Measurements from ENCODE around the gene ACSBG1.

ACSBG1 gene

GRCh38 chr15:78223396-78224022, 10.9 kb downstream of the ACSBG1 start:
- no peak for DNase-seq (ENCODE audit: low read depth in 1 of 2, low spot score in 1 of 2)

DNA sequence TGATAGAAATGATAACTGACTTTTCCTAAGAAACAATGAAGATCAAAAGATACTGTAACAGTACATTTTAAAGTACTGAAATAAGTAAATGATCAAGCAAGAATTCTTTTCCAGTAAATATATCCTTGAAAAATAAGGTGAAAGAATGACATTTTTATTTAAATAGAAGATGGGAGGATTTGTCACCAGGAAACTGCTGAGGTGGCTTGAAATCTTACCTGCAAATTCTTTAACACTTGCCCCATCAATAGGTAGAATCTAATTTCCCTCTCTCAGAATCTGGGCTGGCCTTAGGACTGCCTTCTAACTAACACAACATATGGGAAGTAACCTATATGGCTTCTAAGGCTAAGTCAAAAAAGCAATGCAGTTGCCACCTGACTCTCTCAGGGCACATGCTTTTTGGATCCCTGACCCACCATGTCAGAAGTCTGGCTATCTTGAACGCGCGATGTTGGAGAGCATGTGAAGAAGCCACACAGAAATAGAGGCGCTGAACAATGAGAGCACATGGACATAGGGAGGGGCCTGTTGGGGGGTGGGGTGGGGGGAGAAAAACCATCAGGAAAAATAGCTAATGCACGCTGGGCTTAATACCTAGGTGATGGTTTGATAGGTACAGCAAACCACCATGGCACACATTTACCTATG, 11.5 kb downstream of the ACSBG1 start:
- DNase-seq (ENCODE audit: low read depth in 1 of 2, low spot score in 1 of 2), result no peak

GRCh38 chr15:78220713-78221112, 13.7 kb downstream of the ACSBG1 start:
- no peak for DNase-seq (ENCODE audit: low read depth in 1 of 2, low spot score in 1 of 2)

- no peak for DNase-seq (ENCODE audit: low read depth in 1 of 2, low spot score in 1 of 2)
Measured at GRCh38 chr15:78216276-78217104, 17.9 kb downstream of the ACSBG1 start.

GRCh38 chr15:78213956-78214355, 20.4 kb downstream of the ACSBG1 start:
- no peak for DNase-seq (ENCODE audit: low read depth in 1 of 2, low spot score in 1 of 2)

- no peak for DNase-seq (ENCODE audit: low read depth in 1 of 2, low spot score in 1 of 2)
Measured at GRCh38 chr15:78213425-78213750, 21.0 kb downstream of the ACSBG1 start.

DNA sequence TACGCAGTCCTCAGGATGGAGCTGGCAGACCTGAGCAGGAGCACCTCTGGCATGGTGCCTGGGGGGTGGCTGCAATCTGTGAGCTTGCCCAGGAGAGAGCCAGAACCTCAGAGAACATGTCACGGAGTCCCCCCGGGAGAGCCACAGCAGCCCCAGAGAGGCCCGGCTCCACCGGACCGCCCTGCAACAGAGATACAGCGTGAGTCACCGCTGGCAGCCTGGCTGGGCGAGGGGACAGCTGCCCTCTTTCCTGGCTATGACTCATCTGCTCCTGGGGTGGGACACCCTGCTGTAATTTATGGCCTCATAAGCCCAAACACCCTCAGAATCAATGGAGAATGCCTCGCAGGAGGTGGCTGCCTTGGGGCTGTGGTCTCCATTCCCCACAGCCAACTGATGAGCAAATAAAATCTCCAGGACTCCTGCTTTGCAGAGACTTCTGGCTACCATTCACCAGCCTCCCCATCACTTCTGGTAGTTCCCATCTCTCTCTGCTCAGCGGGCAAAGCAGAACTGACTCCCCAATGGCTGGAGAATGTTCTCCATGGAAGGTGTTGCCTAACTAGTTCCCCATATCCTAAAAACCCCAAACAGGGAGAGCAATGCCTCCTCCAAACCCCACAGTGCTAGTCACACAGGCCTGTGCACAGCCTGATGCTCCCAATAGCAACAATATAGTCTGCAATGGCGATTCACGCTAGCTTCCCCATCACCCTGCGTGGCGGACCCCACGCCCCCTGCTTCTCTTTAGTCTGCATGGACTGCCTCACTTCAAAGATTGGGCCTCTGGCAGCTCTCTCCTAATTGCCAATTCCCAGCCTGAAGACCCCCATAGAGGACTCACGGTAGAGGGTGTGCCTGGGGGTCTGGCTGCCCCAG, 21.6 kb downstream of the ACSBG1 start:
- DNase-seq (ENCODE audit: low read depth in 1 of 2, low spot score in 1 of 2), result no peak

GRCh38 chr15:78212008-78212407, 22.4 kb downstream of the ACSBG1 start:
- DNase-seq (ENCODE audit: low read depth in 1 of 2, low spot score in 1 of 2), result no peak

- DNase-seq (ENCODE audit: low read depth in 1 of 2, low spot score in 1 of 2), result no peak
Measured at GRCh38 chr15:78211189-78211921, 23.0 kb downstream of the ACSBG1 start.

DNA sequence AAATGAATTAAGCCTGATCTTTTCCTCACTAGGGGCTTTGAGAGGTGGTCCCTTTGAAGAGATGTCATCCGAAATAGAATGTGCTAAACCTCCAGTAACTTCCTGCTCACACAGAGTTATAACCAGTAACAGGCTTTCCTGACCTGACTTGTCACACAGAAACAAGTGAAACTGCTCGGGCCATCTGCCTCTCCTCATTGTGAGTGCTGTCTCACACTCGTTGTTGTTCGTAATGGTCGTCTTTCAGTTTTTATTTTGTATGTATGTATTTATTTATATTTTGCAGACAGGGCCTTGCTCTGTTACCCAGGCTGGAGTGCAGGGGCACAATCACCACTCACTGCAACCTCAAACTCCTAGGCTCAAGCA, 24.0 kb downstream of the ACSBG1 start:
- no peak for DNase-seq (ENCODE audit: low read depth in 1 of 2, low spot score in 1 of 2)

DNA sequence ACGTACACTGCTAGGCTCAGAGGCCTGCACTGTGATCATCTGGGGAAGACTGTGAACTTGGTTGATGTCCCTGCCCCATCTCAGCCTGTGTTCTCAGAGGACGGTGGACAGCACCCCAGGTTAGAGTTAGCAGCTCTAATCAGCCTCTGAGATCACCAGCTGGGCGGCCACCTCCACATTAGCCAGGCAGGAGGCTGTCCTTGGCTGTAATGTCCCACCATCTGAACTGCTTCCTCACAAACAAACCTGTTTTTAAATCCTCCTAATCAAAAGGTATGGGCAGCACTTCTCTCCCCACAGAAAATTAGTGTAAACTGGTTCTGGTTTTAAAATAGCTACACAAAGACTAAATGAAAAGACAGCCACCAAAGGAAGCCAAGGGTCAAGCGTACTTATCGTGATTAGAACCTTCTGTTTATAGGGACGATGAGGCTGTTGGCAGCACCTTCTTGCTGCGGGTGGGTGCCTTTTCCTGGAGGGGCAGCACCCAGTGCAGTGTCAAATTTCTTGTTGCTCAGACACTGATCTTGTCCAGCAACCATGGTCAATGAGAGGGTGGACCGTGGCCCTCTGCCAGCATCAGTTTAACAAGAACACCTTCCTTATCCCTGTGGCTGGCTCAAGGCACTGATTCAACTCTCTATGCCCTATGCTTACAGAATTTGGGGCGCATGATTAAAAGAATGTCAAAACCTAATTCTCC, 24.6 kb downstream of the ACSBG1 start:
- DNase-seq (ENCODE audit: low read depth in 1 of 2, low spot score in 1 of 2), result no peak

DNA sequence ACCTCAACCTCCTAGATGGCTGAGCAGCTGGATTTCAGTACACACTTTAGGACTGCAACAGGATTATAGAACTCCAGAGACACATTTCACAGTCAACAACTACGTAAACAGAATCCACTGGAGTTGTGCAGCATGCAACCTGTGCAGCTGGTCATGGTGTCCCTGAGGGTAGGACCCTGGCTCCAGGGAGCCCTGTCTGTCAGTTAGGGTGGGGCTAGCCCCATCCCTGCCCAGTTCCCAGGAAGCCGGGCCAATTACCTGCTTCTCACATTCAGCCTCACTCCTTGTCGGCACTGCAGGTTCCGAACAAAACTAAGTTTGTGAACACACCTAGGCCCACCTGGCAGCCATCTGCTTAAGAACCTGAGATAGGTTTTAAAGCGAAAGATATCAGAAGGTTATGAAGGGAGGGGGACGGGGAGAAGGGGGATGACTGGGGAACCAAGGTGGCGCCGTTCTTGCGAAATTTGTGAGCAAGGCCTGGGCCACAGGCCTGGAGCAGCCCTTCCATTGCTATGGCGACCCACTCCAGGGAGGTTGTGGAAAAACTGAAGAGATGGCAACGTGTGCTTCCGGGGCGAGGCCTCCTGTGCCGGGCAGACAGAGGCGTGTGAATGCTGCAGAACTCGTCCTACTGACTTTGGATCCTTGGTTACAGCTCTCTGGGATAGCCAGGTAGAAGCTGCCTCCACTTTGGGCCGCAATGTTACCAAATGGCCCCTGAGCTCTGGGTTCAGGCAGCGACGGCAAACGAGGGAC, 25.3 kb downstream of the ACSBG1 start:
- DNase-seq (ENCODE audit: low read depth in 1 of 2, low spot score in 1 of 2), result no peak

GRCh38 chr15:78208341-78208844, 26.0 kb downstream of the ACSBG1 start:
- DNase-seq (ENCODE audit: low read depth in 1 of 2, low spot score in 1 of 2), result no peak

- no peak for DNase-seq (ENCODE audit: low read depth in 1 of 2, low spot score in 1 of 2)
Measured at GRCh38 chr15:78207641-78208340, 26.6 kb downstream of the ACSBG1 start.

DNA sequence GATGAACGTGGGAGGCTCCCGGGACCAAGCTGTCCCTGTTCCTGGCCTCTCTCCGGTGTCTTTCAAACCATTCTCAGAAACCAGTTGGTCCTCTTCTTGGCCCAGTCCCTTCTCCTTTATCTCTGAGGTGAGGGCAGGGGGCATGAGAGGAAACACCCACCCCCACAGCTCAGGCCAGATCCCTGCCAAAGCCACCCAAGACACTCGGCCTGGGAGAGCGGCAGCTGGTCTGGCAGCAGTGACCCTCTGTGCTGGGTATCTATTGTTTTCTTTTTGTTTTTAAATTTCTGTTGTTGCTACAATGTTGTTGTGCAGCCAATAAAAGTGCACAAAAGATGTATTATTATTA, 27.3 kb downstream of the ACSBG1 start:
- no peak for DNase-seq (ENCODE audit: low read depth in 1 of 2, low spot score in 1 of 2)

DNA sequence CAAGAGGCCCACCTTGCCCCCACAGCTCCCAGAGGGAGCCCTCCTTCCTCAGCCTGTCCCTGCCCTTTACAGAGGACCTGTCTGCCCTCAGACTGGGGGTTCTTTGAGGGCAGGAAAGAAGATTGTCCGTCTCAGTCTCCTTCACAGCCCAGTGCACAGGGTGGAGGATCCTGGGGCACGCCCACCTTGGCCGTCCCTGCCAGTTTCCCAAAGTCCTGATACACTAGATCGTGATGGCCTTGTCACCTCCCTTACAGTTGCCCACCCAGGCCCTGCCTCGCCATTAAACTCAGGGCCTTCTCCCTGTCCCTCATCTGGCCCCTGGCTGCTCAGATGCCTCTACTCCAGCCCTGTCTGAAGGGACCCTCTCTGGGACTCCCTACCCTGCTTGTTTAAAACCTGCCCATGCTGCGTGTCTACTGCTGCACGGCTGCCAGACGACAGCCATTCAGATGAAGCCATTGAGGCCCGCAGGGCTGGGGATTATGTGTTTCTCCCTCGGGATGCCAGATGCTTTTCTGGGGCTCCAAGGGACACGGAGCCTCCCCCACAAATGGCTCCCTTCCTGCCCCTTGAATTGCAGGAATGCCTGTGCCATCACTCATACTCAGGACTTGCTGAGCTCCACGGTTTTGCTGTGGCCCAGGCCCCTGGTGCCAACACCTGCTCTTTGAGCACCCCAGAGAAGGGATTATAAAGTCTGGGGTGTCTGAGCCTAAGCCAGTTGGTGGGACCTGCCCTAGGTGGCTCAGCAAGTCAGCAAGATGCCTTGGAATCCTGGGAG, 27.8 kb downstream of the ACSBG1 start:
- DNase-seq (ENCODE audit: low read depth in 1 of 2, low spot score in 1 of 2), result no peak

GRCh38 chr15:78205856-78206255, 28.5 kb downstream of the ACSBG1 start:
- DNase-seq (ENCODE audit: low read depth in 1 of 2, low spot score in 1 of 2), result no peak

DNA sequence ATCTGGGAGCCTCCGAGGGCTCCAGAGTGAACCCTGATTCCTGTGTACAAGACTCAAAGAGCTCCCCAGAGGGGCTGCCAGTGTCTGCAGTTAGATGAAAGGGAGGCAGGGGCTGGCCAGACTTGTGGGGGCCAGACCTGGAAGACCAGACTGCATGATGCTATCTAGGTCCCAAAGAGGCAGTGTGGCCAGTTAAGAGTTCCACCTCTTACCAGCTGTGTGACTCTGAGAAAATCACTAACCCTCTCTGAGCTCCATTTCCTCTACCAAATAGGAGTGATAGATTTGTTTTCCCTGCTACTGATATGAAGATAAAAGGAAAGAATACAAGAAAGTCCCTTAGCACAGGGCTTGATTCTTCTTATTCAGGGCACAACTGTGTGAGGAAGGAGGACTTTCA, 29.0 kb downstream of the ACSBG1 start:
- no peak for DNase-seq (ENCODE audit: low read depth in 1 of 2, low spot score in 1 of 2)

Measured in activated CD4-positive, alpha-beta T cell treated with anti-CD3 and anti-CD28 coated beads, Interleukin-2, amount 50 U/mL, for 24 hours (primary cell).